Cardiac muscle cell (in vitro differentiated cells and primary cell): ENCODE data around the gene PTDSS2. TPM values are rescaled to one million over a fixed set of nuclear protein-coding genes. Genes with fewer than 3 reads are reported as not detected.
A peak's percentile ranks its signal among the peaks of the same experiment; 100 is the strongest.
"Not testable (repeated sequence)": the region's sequence is repeated elsewhere in the genome, so short reads cannot be mapped to it uniquely, and the experiment has no call there.

Experiments
- DNase-seq, 2 donors: peaks; one replicate each; pipeline versions ENCODE4 v3.0.0 to v3.0.0-alpha.2; 2010 to 2017; ENCODE audit warnings: low read depth in 1 of 2, low spot score in 1 of 2
- H3K27ac ChIP-seq: fragments of 200-600 bp; sonication (generic); 2 replicates; pipeline ENCODE4 v1.5.1; 2016
- H3K27me3 ChIP-seq: fragments of 200-600 bp; sonication (generic); 2 replicates; pipeline ENCODE4 v1.6.0; 2016; ENCODE audit warnings: control low read depth
- H3K36me3 ChIP-seq: fragments of 200-600 bp; sonication (generic); 2 replicates; pipeline ENCODE4 v1.5.1; 2016; ENCODE audit warnings: control low read depth
- H3K4me1 ChIP-seq: fragments of 200-600 bp; sonication (generic); 2 replicates; pipeline ENCODE4 v1.8.1; 2017; ENCODE audit warnings: low read depth, mild to moderate bottlenecking, mixed run types
- H3K4me3 ChIP-seq: fragments of 200-600 bp; sonication (generic); 2 replicates; pipeline ENCODE4 v1.5.1; 2016; ENCODE audit warnings: mild to moderate bottlenecking
- H3K9me3 ChIP-seq: fragments of 200-600 bp; sonication (generic); 2 replicates; pipeline ENCODE4 v1.5.1; 2017; ENCODE audit warnings: low read depth, mild to moderate bottlenecking, control low read depth
- CTCF ChIP-seq: IDR thresholded peaks from 2 replicates; pipeline ENCODE4 v1.5.1; 2012; ENCODE audit warnings: low read depth, mild to moderate bottlenecking, low read length
- polyA plus RNA-seq: library from polyadenylated mRNA; unstranded; fragments of >200 nt; fragmentation: Nextera tagmentation; extraction: Ambion mirVana; gene quantifications from 2 replicates; pipeline ENCODE4 v1.2.1, GENCODE V29; 2016
- total RNA-seq: library from RNA; depleted of rRNA; stranded (reverse); fragments of >200 nt; gene quantifications from 2 replicates; pipeline ENCODE4 v1.2.3, GENCODE V29; 2016

PTDSS2 gene
- total and polyA plus RNA-seq, 2 experiments from 2014 or later: 69.6 to 202 TPM

DNA sequence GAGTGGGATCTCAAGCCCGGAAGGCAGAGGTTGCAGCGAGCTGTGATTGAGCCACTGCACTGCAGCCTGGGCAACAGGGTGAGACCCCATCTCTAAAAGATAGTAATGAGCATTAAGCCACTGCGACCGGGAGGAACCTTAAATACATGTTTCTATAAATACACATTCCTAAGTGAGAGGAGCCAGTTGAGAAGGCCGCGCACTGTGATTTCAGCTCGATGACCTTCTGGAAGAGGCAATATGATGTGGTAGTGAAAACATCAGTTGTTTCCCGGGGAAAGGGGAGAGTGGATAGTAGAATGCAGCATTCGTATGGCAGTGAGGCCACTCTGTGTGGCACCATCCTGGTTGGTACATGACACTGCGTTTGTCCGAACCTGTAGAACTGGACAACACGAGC lies 18.0 kb downstream of the PTDSS2 start:
- Histone ChIP-seq H3K4me3 (no peak overlapping the region), H3K9me3 (no peaks in the 10 kb centered on the region), H3K27ac (peak overlapping the region; percentile 90), H3K27me3 (no peaks in the 10 kb centered on the region), H3K36me3 (peaks cover 3% of the 10 kb centered on the region), H3K4me1 (peaks cover 19% of the 10 kb centered on the region)
- DNase-seq: peak in 1 of 2 donors; percentile 51
- TF ChIP-seq CTCF: no peak

- peak overlapping the region; percentile 90 for H3K27ac ChIP-seq
- DNase-seq: peak in 1 of 2 donors; percentile 43
These were observed 18.4 kb downstream of the PTDSS2 start for GRCh38 chr11:468493-468892.

GRCh38 chr11:469026-469683 lies 19.1 kb downstream of the PTDSS2 start:
- H3K27me3 ChIP-seq, H3K4me3 ChIP-seq, H3K36me3 ChIP-seq, H3K9me3 ChIP-seq: not testable (repeated sequence)
- H3K27ac ChIP-seq: peak overlapping the region; percentile 90
- DNase-seq: peak in 1 of 2 donors; percentile 65
- peaks cover 19% of the 10 kb centered on the region for H3K4me1 ChIP-seq

More at GRCh38 chr11:468493-468892, 18.4 kb downstream of the PTDSS2 start:
- Histone ChIP-seq H3K4me3 (no peak overlapping the region), H3K36me3 (peaks cover 3% of the 10 kb centered on the region), H3K27me3 (no peaks in the 10 kb centered on the region), H3K9me3 (no peaks in the 10 kb centered on the region), H3K4me1 (peaks cover 19% of the 10 kb centered on the region)
- TF ChIP-seq CTCF: no peak

DNA sequence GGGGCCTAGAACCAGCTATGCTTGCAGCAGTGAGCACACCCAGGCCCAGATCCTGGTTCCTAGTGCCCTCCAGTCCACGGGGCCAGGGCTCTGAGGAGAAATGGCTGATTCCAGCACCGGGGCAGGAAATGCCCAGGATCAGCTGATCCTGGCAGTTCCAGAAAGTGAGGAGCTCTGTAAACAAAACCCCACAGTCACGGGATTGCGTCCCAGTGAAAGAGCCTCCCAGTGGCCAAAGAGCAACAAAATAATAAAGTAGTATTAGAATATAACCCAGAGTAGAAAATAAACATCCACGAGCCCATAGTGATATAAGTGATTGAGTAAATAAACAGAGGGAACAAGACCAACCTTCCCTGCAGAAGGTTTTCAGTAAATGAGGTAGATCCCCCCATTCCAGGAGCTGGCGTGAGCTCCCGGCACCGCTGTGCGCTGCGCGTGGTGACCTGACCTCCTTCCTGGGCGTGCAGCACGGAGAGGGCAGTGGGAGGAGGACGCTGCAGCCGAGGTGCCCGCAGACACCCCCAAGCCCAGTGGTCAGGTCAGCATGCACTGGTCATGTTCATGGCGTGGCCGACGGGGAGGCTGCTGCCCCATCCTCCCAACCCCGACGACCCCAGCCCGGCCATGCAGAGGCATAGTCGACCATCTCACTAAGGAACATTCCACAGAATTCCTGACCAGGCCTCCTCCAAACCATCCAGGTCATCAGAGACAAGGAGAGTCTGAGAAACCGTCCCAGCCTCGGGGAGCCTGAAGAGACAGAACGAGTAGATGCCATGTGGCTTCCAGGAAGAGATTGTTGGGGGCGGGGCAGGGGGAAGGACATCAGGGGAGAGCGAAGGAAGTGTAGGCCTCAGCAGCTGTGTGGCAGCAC lies 19.8 kb downstream of the PTDSS2 start:
- H3K9me3 ChIP-seq: no peaks in the 10 kb centered on the region
- H3K36me3 ChIP-seq: no peaks in the 10 kb centered on the region
- peaks cover 19% of the 10 kb centered on the region for H3K4me1 ChIP-seq
- DNase-seq: peak in 1 of 2 donors; percentile 90
- no peaks in the 10 kb centered on the region for H3K27me3 ChIP-seq
- TF ChIP-seq CTCF: peak; percentile 39
- H3K27ac ChIP-seq: peak overlapping the region; percentile 90
- no peak overlapping the region for H3K4me3 ChIP-seq

- H3K4me3 ChIP-seq: no peak overlapping the region
- H3K36me3 ChIP-seq: no peaks in the 10 kb centered on the region
- no peak for TF ChIP-seq CTCF
These were observed 21.5 kb downstream of the PTDSS2 start for GRCh38 chr11:471468-472145.

More at GRCh38 chr11:471468-472145, 21.5 kb downstream of the PTDSS2 start:
- DNase-seq: no peak
- Histone ChIP-seq H3K27ac (no peak overlapping the region), H3K27me3 (no peaks in the 10 kb centered on the region), H3K9me3 (no peaks in the 10 kb centered on the region), H3K4me1 (peaks cover 19% of the 10 kb centered on the region)
